Right hindlimb (tissue), 1 donor: Measurements from ENCODE around the gene DMD.

ENCODE experiments used
- DNase-seq: peaks from one replicate; pipeline ENCODE4 v3.0.0-alpha.2; 2018

The DMD gene

GRCh38 chrX:31132821-31133241 lies 2078.5 kb downstream of the DMD start:
- DNase-seq, result no peak

GRCh38 chrX:31130457-31131220 lies 2080.7 kb downstream of the DMD start:
- peak; percentile 27 for DNase-seq

- no peak for DNase-seq
Observed at GRCh38 chrX:31128855-31129254, 2082.5 kb downstream of the DMD start.

GRCh38 chrX:31127716-31128115 lies 2083.6 kb downstream of the DMD start:
- DNase-seq, result no peak

GRCh38 chrX:31126205-31126604 lies 2085.1 kb downstream of the DMD start:
- no peak for DNase-seq

- no peak for DNase-seq
Observed at GRCh38 chrX:31124536-31124935, 2086.8 kb downstream of the DMD start.

GRCh38 chrX:31123335-31123734 lies 2088.0 kb downstream of the DMD start:
- no peak for DNase-seq

- DNase-seq, result peak; percentile 27
Observed at GRCh38 chrX:31117266-31117665, 2094.1 kb downstream of the DMD start.

- DNase-seq, result no peak
Observed at GRCh38 chrX:31115398-31115797, 2096.0 kb downstream of the DMD start.

GRCh38 chrX:31114858-31115257 lies 2096.5 kb downstream of the DMD start:
- DNase-seq, result no peak

- no peak for DNase-seq
Observed at GRCh38 chrX:31112226-31112999, 2098.9 kb downstream of the DMD start.

- no peak for DNase-seq
Observed at GRCh38 chrX:31110657-31111056, 2100.7 kb downstream of the DMD start.

- DNase-seq, result no peak
Observed at GRCh38 chrX:31099536-31100090, 2111.7 kb downstream of the DMD start.

- no peak for DNase-seq
Observed at GRCh38 chrX:31098079-31098478, 2113.3 kb downstream of the DMD start.

- DNase-seq, result no peak
Observed at GRCh38 chrX:31093639-31093975, 2117.7 kb downstream of the DMD start.

GRCh38 chrX:31092970-31093638 lies 2118.2 kb downstream of the DMD start:
- DNase-seq, result no peak

- DNase-seq, result peak; percentile 28
Observed at GRCh38 chrX:31092476-31092875, 2118.9 kb downstream of the DMD start.

GRCh38 chrX:31091819-31092218 lies 2119.5 kb downstream of the DMD start:
- no peak for DNase-seq

GRCh38 chrX:31074522-31074921 lies 2136.8 kb downstream of the DMD start:
- DNase-seq, result no peak

GRCh38 chrX:31071725-31072124 lies 2139.6 kb downstream of the DMD start, which contains the start of gene FTHL17:
Gene FTHL17 (minus strand): TSS chrX:31072041. CDS start chrX:31071953, 88 bp downstream.
- DNase-seq, result no peak

- no peak for DNase-seq
Observed at GRCh38 chrX:31071262-31071661, 2140.1 kb downstream of the DMD start.

- DNase-seq, result no peak
Observed at GRCh38 chrX:31070057-31070468, 2141.3 kb downstream of the DMD start.
